NCI-H1417 (cell line): Measurements from ENCODE around the gene MCRS1.

Experiments used
- DNase-seq, 3 experiments: peaks; one replicate each; lab custom pipeline; 2025; lab: John Stamatoyannopoulos, UW

The MCRS1 gene

GRCh38 chr12:49582201-49582600 lies 14.3 kb upstream of the MCRS1 start:
- DNase-seq, result no peak

GRCh38 chr12:49580572-49581535 lies 12.9 kb upstream of the MCRS1 start:
- DNase-seq, result peak; percentile 67 to 91 (median 86)

- DNase-seq, result no peak
These were observed 10.7 kb upstream of the MCRS1 start for GRCh38 chr12:49578471-49579112.

GRCh38 chr12:49577589-49578315 lies 9.8 kb upstream of the MCRS1 start:
- no peak for DNase-seq

GRCh38 chr12:49568442-49569162 lies 660 bp upstream of the MCRS1 start:
- peak in 1 of 3 experiments; percentile 46 for DNase-seq

GRCh38 chr12:49567302-49567610 lies 686 bp downstream of the MCRS1 start:
- DNase-seq, result no peak

- DNase-seq, result no peak
These were observed 1.6 kb downstream of the MCRS1 start for GRCh38 chr12:49566361-49566760.

- no peak for DNase-seq
These were observed 2.3 kb downstream of the MCRS1 start for GRCh38 chr12:49565406-49566265.

- no peak for DNase-seq
These were observed 3.1 kb downstream of the MCRS1 start for GRCh38 chr12:49564686-49565405.

GRCh38 chr12:49563951-49564685 lies 3.8 kb downstream of the MCRS1 start:
- DNase-seq, result no peak

GRCh38 chr12:49562831-49563230 lies 5.1 kb downstream of the MCRS1 start:
- DNase-seq, result no peak

GRCh38 chr12:49562233-49562632 lies 5.7 kb downstream of the MCRS1 start:
- DNase-seq, result no peak

- no peak for DNase-seq
These were observed 7.2 kb downstream of the MCRS1 start for GRCh38 chr12:49560695-49561094.

- no peak for DNase-seq
These were observed 8.8 kb downstream of the MCRS1 start for GRCh38 chr12:49559011-49559675.

- no peak for DNase-seq
These were observed 9.4 kb downstream of the MCRS1 start for GRCh38 chr12:49558526-49558925.

- DNase-seq, result peak in 1 of 3 experiments; percentile 24
These were observed 10.1 kb downstream of the MCRS1 start for GRCh38 chr12:49557917-49558215.

- peak in 1 of 3 experiments; percentile 49 for DNase-seq
These were observed 10.6 kb downstream of the MCRS1 start for GRCh38 chr12:49557187-49557916.

- DNase-seq, result no peak
These were observed 11.4 kb downstream of the MCRS1 start for GRCh38 chr12:49556391-49557186.
